OCI-LY7 (cell line): ENCODE measurements around the gene FAM216A.

Experiments used
- CTCF ChIP-seq: fragments of 200-600 bp; sonication (generic); conservative IDR thresholded peaks from 2 replicates; pipeline ENCODE4 v1.5.1; 2014; ENCODE audit warnings: mild to moderate bottlenecking, antibody characterized with exemption, low read length, moderate library complexity, mixed read lengths
- EZH2phosphoT487 ChIP-seq: fragments of 200-600 bp; sonication (generic); IDR thresholded peaks from 2 replicates; pipeline ENCODE4 v1.6.1; 2018; ENCODE audit warnings: low read depth, borderline replicate concordance, mild to moderate bottlenecking, mixed run types, antibody characterized with exemption, low read length, moderate library complexity, mixed read lengths

- TF ChIP-seq CTCF = no peak
- TF ChIP-seq EZH2phosphoT487 = no peak
Measured at GRCh38 chr12:110465024-110465423, 3.6 kb upstream of the FAM216A start.
